Activated effector memory CD4-positive, alpha-beta T cell treated with anti-CD3 and anti-CD28 coated beads, Interleukin-2, amount 50 U/mL, for 16 hours (primary cell): ENCODE results near the gene BATF2.

Experiments
- DNase-seq: peaks from one replicate; pipeline ENCODE4 v3.0.0-alpha.2; 2020

Gene BATF2

DNA sequence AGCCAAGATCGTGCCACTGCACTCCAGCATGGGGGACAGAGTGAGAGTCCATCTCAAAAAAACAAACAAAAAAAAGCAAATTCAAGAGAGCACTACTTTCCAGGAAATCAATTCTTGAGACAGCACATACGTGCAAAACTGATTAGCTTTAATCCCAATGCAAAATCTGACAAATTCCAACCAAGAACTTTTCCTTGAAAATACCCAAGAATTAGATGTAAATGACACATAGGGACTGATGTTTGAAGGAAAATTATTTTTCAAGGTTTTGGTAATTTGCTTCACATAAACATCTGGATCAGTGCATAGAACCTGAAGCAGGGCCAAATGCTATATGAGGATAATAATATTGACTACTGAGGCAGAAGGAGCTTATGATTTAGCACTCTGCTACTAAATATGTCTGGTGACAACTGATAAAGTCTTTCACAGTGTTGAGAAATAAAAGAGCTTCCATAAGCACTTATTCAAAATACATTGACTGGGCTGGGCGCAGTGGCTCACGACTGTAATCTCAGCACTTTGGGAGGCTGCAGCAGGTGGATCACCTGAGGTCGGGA lies 33.6 kb downstream of the BATF2 start:
- DNase-seq: no peak

DNA sequence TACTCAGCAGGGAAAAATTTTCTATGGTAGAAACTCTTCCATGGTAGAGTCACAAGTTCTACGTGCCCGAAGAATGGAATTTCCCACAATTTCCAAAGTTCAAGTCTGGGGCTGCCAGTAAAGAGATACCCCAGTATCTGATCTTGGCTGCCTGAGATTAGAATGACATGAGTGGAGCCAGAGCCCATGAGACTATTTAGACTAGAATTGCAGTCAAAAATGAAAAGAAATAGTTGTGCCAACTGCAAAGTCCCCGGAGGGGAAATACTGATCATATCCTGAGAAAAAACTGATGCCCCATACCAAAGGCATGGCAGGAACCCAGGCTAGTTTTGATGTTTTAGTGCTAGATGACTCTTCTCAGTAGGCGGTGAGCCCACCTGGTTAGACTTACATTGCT lies 36.1 kb downstream of the BATF2 start:
- no peak for DNase-seq

DNA sequence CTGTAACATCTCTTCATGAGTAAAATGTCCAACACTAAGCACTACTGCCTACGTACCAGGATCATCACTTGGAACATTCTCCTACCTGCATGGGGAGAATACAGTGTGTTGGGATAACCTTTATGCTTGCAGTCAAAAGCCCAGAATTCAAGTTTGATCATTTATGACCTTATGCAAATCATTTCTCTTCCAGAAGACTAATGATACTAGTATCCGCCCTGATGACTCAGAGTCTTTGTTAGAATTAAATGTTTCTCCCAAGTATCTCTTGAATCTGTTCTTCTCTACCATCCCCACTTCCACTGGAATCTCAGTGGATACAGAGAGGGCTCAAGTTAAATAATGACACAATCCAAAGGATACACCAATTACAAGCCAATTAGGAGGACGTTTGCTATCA lies 37.3 kb downstream of the BATF2 start:
- DNase-seq: no peak

GRCh38 chr11:64954201-64954600 lies 42.6 kb downstream of the BATF2 start:
- DNase-seq: no peak

- DNase-seq: no peak
These were observed 45.2 kb downstream of the BATF2 start for GRCh38 chr11:64951529-64951928.

DNA sequence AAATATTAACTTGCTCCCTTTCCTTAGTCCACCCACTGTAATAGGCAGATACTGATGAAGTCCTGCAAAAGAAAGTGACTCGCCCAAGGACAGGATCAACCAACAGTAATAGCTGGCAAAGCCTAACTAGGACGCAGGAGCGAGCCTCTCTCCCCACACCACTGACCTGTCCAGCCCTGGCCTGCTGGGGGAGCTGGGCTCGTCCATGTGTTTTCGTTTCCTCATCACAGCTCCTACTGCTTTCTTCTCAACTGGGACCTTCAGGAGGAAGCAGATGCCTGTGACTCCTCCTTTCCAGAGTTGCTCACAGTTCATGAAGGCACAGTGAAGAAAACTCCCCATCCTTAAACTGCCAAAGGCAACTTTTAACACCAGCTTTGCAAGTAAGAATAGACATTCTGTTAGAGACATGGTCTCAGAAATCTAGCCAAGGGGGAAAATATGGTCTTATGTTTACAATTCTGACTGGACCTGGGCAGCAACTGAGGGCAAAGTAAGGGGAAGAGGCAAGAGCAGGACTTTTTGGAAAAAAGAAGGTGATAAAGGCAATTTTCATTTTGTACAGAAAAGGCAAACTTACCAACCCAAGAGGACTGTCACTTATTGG lies 49.5 kb downstream of the BATF2 start:
- no peak for DNase-seq
